ENCODE measurements around the gene GBF1. TPM values are rescaled to one million over a fixed set of nuclear protein-coding genes. Genes with fewer than 3 reads are reported as not detected.
"Not testable (repeated sequence)": the region's sequence is repeated elsewhere in the genome, so short reads cannot be mapped to it uniquely, and the experiment has no call there.

GBF1 gene
- total RNA-seq, 1 donor from 2014 or later, result 41.4 TPM

DNA sequence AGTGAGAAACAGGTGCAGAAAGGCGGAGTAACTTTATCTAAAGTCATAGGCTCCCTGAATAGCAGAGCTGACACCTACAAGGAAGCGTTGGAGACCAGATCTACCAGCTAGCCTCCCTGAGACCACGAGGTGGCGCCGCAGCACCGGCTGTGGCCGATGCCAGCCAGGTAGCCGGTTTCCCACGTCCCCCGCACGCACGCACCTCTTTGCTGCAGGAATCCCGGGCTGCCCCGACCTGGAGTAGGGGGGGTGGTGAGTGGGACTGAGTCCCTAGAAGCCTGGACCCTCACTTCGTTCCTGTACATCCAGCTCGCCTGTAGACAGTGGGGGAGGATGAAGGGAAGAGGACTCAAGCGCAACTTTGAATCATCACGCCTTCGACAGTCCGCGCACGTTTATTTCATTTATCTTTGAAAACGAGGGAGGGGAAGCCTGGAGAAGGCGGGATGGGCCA is 15.5 kb upstream of the GBF1 start:
- intact Hi-C loops (cut with DNase I), result loop anchor here (2.0 to 5.0 kb wide), 3 partner anchors 63 to 167 kb away; partner anchors contain the start of gene NFKB2
- peak; percentile 90 for DNase-seq
- peak; percentile 76 for ATAC-seq (ENCODE audit: poor library complexity)

DNA sequence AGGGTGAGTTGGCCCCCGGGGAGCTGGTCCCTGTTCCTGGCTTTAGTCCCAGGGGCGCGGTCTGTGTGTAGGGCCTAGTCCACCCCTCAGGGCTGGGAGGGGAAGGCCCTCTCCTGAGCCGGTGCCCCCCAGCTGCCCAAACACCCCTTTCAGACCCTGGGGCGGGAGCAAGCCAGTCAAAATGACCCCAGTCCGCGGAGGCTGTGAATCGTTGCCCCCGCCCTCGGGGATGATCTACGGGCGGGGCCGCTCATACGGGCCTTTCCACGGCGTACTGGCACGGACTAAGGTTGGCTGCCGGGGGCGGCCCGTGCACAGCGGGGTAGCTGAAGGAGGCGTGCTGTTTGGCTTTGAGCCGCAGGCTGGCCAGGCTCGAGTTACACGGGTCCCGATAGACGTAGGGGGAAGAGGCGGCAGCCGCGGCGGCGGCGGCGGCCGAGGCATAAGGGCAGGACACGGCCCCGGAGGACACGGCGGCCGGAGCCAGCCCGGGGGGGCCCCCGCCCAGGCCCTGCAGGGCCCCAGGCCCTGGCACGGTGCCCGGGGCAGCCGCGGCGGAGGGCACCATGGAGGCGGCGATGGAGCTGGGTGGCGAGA is 15.0 kb upstream of the GBF1 start:
- intact Hi-C loops (cut with DNase I), result loop anchor here (2.0 kb wide), 1 partner anchor 120 kb away; no protein-coding TSS in a partner anchor
- DNase-seq (peak; percentile 73), ATAC-seq (ENCODE audit: poor library complexity) (peak; percentile 45)

DNA sequence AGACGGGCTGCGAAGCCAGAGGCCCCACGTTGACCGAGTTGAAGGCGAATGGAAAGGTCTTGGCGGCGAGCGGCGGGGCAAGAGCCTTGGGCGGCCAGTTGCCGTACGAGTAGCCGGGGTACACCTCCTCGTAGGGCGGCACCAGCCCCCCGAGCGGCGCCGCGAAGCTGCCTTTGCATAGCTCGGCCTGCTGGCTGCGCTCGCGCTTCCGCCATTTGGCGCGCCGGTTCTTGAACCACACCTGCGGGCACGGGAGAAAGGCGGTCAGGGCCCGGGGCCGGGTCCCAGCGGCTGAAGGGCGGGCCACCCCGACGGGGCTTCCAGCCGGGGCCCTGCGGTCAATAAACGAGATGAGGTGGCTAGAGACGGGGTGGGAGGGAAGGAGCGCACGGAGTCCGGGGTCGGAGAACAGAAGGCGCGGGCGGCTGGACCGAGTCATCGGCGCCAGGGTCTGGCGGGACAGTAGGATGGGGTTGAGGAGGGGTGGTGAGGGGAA is 14.4 kb upstream of the GBF1 start:
- intact Hi-C loops (cut with DNase I), result loop anchor here (2.0 kb wide), 1 partner anchor 120 kb away; no protein-coding TSS in a partner anchor
- peak; percentile 10 for ATAC-seq (ENCODE audit: poor library complexity)
- peak; percentile 59 for DNase-seq

DNA sequence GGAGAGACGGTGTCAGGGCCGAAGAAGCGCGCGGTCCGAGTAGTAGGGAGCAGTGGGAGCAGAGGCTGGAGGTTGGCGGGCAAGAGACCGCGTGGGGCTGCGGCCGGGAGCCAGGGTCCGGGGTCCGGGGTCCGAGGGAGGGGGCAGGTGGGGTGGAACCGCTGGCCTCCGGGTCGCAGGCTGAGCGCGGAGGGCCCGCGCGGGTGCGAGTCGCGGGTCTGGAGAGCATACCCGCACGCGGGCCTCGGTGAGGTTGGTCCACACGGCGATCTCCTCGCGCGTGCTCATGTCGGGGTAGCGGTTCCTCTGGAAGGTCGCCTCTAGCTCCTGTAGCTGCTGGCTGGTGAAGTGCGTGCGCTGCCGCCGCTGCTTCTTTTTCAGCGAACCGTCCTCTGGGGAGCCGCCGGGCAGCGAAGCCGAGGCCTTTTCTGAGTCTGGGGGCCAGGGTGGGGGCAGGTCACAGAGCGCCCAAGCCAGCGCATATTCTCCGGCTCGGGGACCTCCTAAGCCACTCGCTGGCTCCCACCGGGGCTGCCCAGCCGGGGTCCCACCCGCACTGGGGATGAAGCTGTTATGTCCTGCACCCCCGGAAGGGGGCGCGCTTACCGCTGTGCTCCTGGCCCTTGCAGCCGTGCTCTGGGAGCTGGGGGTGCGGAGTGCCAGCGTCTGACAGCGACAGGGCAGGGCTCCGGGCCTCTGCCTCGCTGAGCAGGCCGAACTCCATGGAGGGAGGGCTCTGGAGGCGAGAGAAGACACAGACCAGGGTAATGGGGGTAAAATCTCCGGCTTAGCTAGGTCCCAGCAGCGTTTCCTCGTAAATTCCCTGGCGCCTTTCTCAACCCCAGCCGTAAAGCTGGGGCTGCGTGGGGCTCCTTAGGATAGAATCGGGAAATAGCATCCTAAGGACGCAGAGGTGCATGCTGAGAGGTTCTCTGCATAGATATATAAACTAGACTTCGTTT is 13.7 kb upstream of the GBF1 start:
- intact Hi-C loops (cut with DNase I), result loop anchor here (2.0 kb wide), 1 partner anchor 119 kb away; no protein-coding TSS in a partner anchor
- DNase-seq (peak; percentile 73), ATAC-seq (ENCODE audit: poor library complexity) (peak; percentile 48)

DNA sequence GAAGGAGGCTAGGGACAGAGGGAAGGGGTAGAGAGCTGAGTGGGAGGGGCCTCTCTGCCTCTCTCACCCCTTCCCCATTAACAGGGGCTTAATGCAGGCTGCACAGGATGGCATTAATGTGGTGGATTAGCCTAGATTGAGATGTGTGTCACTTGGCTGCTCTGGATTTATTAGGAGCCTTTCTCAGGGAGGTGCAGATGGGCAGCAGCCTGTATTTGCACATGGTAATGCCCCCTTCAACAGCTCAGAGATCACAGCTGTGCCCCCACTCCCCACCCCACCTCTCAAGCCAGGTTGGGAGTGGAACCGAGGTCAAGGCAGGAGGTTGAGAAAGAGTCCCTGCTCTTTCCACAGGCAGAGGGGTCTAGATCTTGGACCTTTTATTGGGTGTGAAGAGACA is 11.3 kb upstream of the GBF1 start:
- ATAC-seq (ENCODE audit: poor library complexity) (no peak), DNase-seq (no peak)
- intact Hi-C loops (cut with DNase I), result no loop called here

DNA sequence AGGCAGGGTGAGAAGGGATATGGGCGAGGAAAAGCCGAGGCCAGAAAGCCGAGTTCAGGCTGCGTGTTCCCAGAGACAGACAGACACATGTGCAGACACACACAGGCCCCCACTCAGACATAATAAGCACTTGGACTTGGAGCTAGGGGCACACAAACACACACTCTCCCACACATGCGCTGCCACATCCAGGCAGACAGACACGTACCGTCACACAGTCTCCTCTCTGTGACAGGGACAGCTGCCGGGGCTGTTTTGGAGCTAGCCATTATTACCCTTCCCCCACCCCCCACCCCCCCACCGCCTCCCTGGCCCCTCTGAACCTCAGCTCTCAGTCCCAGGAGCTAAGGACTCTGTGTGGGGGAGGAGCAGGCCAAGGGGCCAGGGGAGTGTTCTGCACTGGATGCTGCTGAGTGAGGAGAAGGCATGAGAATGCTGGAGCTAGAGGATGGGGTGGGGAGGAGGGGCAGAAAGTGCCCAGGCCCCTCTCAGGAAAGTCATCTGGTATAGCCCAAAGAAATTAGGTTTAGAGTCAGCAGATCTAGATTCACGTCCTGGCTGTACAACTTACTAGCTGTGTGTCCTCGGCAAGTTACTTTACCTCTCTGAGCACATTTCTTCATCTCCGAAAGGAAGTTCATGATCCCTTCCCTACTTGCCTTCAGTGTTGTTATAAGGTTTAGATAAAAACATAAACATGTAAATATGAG is 10.3 kb upstream of the GBF1 start:
- DNase-seq (no peak), ATAC-seq (ENCODE audit: poor library complexity) (no peak)
- intact Hi-C loops (cut with DNase I), result no loop called here

DNA sequence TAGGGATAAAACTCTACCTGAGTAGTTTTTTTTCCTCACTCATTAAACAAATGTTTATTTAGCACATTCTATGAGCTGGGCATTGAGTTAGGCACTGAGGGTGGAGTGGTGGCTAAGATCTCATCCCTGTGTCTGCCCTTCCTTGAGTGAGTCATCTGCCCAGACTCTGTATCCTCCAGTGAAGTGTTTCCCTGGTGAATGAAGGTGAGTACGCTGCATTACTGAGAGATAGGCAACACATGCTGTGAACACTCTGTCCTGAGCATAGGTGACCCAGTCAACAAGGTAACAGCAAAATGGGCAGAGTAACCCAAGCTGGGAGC is 9.8 kb upstream of the GBF1 start:
- ATAC-seq (ENCODE audit: poor library complexity), result no peak
- intact Hi-C loops (cut with DNase I), result no loop called here
- no peak for DNase-seq

DNA sequence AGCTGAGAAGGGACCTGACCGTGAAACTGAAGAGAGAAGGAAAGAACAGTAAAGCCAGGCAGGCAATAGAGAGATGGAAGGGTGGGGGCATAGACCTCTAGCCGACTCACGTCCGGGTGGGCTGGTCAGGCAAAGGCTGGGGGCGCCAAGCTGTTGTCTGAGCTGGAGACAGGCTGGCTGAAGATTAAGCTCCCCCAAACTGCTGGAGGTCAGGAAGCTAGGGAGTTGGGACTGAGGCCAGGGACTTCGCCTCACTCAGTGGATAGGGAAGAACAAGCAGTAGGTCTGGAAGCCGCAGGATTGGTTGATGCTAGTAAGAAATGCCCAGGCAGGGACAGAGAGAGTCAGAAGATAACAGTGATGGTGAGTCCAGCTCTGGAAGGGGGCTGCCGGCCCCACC is 9.3 kb upstream of the GBF1 start:
- ATAC-seq (ENCODE audit: poor library complexity) (no peak), DNase-seq (no peak)
- intact Hi-C loops (cut with DNase I), result no loop called here

DNA sequence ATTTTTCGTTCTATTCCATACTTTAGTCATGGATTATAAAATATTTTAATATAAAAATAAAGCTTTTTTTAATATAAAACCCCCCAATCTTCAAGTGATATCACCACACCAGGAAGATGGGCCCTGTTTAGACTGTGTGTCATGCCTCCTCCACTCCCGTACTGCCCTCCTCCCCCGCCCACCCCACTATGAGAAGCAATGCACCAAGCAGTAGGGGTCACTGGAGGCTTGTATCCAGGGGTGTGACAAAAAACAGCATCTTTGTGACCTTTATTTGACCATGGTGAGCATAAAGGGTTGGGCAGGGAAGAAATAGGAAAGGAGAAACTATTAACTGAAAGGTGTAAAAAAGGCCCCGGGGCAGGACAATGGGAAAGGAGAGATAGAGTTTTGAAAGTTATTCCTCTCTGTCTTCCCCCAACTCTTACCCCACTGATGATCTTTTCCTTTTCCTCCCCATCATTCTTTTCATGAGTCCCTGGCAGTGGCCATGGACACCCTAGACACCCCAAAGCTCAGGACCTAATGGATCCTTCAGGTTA is 7.5 kb upstream of the GBF1 start:
- intact Hi-C loops (cut with DNase I), result no loop called here
- no peak for DNase-seq
- ATAC-seq (ENCODE audit: poor library complexity), result no peak

DNA sequence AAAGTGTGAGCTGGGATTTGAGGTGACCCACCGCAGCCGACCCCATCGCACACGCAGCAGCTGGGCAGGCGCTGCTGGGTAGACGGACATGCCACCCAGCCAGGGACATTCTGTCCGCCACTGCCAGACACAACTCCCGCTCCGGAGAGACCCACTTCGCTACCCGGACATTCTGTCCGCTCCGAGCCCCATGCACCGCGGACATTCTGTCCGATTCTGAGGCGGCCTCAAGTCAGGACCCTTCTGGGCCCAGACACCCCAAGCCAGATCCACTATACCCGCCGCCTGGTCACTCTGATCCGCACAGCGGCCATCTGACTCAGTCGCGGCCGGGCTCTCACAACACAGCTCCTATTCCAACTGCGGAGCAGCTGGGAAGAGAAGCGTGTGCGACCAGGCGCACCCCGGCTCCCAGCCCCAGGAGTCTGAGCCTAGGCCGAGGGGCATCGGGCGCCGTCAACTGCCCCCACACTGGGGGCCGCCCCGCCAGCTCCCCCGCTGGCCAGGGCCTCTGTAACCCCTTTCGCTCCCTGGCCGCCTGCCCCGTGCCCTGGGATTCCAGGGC is 4.8 kb upstream of the GBF1 start:
- ATAC-seq (ENCODE audit: poor library complexity), result peak; percentile 3
- intact Hi-C loops (cut with DNase I), result no loop called here
- peak; percentile 46 for DNase-seq

DNA sequence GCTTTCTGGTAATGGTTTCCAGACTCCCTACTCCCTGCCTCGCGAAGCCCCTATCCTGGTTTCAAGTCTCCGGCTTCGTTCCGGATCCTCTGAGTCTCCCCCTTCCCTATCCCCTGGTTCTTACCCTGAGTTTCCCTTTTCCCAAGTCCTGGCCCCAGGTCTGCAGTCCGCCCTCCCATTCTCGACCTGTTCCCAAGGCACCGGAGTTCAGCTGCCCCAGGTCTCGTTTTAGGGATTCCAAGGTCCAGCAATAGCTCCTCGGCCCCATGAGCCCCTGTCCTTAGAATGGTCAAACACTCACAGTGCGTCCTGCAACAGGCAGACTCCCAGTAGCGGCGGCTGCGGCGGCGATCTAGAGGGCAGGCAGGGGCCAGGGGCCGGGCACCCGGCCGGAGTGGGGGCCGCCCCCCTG is 4.3 kb upstream of the GBF1 start:
- ATAC-seq (ENCODE audit: poor library complexity) (peak; percentile 31), DNase-seq (no peak)
- intact Hi-C loops (cut with DNase I), result no loop called here

DNA sequence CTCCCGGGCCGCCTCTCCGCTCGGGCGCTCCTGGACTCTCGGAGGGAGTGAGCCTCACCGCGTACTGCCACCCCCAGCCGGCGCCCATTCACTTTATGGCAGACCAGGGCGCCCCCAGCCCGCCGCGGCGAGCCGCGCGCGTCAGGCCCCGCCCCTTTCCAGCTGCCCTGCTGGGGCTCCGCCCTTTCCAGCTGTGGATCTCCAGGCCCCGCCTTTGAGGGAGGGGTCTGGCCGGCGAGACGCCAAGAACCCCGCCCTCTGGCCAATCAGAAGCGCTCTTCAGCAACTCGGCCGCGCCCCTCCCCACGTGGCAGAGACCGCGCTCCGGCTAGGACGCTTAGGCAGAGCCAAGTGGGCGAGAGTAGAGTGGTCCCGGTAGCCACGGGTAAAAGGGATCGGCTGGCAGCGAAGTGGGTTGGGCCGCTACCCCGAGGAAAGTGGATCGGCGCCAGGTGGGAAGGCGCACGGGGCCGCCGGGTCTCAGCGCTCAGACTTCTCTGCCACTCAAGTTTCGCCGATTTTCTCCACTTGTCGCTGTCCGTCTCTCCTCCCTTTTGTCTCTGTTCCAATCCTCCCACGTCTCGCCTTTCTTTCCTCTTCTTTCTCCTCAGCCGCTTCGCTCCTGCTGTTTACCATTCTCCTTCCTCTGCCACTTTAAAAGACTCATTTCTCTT is 3.8 kb upstream of the GBF1 start, which contains the start of gene PITX3:
Gene PITX3 (minus strand): TSS at position 69 of the 674 bp plus-strand sequence. CDS start 9,432 bp downstream, outside the sequence.
- peak; percentile 97 for DNase-seq
- intact Hi-C loops (cut with DNase I), result no loop called here
- ATAC-seq (ENCODE audit: poor library complexity), result peak; percentile 86

DNA sequence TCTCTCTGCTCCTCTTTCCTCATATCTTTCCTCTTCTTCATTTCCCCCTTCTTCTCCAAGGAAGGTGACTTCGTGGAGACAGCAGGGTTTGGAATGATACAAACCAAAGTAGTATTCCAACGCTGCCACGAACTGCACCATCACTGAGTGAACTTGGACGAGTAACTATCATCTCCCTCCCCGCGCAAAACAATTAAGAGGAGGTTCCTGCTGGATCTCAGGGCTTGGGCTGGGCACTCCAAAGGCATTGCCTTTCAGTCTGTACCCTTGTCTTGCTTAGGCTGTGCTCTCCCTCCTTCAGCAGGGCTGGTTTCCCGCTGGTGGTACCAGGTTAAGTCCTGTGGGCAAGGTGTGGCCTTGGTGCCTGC is 3.2 kb upstream of the GBF1 start:
- intact Hi-C loops (cut with DNase I), result no loop called here
- no peak for DNase-seq
- ATAC-seq (ENCODE audit: poor library complexity), result no peak

DNA sequence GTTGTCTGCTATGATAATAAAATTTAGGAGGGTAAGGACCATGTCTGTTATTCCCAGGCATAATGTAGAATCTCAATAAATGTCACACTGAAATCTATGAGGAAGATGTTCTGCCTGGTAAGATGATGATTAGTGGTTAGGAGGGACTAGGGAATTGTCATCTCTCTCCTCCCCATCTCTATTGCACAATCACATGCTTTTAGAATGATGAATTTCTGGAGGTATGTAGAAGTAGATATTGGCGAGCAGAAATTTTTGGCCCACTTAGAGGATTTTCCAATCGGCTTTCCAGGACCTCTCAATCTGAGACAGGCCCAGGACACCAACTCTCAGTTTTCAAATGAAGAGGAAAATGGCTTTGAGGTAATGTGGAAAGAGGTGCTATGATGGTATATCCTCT is 2.0 kb upstream of the GBF1 start:
- intact Hi-C loops (cut with DNase I), result no loop called here
- DNase-seq (no peak), ATAC-seq (ENCODE audit: poor library complexity) (no peak)

DNA sequence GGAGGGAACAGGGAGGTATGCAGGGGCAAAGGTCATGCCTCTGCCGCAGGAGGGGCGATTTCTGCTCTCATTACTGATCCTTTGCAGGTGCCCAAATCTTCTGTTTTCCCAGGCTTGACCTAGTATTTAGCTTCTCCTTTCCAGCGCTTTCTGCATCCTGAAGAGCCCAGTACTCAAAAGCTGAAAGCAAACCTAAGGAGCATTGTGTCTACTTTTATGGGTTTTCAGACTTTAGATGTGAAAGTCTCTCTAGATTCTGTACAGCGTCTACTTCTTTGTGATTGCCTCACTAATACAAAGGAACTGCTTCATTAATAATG is 560 bp downstream of the GBF1 start:
- intact Hi-C loops (cut with DNase I), result no loop called here
- DNase-seq (no peak), ATAC-seq (ENCODE audit: poor library complexity) (no peak)

DNA sequence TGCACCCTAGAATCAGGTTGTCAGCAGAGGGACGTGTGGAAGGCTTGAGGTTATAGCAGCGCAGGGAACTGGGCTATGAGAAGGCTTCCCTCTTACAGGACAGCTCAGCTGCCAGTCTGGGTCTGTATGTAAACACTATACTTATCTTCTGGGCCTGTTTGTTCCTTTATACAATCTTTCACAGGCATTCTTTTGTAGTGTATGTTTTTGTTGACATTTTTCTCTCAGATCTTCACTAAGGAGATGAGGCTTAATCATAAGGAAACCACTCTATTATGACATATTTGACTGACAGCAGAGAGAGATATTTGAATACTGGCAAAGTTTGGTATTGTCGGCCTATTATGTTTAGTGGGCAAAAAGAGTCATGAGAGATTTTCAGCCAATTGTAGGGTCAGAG is 929 bp downstream of the GBF1 start:
- ATAC-seq (ENCODE audit: poor library complexity) (no peak), DNase-seq (no peak)
- intact Hi-C loops (cut with DNase I), result no loop called here

DNA sequence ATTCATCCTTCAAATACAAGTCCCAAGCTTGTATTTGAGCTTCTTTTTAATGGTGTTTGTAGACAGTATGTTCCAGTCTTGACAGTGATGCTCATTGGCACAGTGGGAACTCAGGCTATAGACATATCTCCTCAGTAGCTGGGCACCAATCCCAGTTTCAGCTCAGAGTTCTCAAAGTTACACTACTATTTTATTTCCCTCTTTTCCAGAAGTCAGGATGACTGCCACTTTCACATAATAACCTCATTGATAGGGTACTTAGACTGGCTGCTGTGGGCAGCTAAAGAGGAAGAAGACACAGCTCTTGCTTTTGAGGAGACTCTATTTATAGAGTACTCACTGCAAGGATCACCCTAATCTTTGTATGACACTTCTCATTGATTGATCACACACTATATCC is 2.4 kb downstream of the GBF1 start:
- DNase-seq (no peak), ATAC-seq (ENCODE audit: poor library complexity) (no peak)
- intact Hi-C loops (cut with DNase I), result no loop called here

DNA sequence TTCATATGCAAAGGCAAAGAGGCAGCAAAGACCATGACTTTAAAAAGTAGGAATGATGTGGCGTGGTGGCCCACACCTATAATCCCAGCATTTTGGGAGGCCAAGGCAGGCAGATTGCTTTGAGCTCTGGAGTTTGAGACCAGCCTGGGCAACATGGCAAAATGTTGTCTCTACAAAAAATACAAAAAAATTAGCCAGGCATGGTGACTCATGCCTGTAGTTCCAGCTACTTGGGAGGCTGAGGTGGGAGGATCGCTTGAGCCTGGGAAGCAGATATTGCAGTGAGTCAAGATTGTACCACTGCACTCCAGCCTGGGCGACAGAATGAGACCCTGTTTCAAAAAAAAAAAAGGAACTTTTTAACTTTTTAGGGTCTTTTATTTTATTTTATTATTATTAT is 7.2 kb downstream of the GBF1 start:
- intact Hi-C loops (cut with DNase I), result not testable (repeated sequence)

More for the DNA sequence above, 7.2 kb downstream of the GBF1 start:
- DNase-seq; ATAC-seq (ENCODE audit: poor library complexity): not testable (repeated sequence)

All from Right ventricle myocardium superior (tissue), 1 donor.